ENCODE measurements around the gene RALA.

Gene RALA

DNA sequence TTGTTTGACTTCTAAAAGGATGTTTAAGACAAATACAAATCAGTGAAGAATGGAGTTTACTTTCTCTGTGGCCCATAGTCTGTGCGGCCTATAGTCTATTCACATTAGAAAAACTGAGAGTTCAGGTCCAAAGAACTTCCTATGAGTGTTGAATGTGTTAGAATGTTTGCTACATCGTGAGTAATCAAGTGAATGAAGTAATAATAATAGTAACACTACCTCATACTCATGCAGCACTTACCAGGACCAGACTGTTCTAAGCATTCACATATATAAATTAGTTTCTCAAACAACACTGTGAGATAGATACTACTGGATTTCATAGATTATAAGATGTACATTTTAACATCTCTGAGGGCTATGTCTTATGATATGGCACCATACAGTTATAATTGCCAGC, 70.4 kb downstream of the RALA start:
- DNase-seq (ENCODE audit: insufficient read length, low spot score) = no peak
- no peak for TF ChIP-seq POLR2A (IDR thresholded peaks at IDR 0.05; ENCODE audit: low read depth, low read length)
- peak; percentile 36 for FAIRE-seq

DNA sequence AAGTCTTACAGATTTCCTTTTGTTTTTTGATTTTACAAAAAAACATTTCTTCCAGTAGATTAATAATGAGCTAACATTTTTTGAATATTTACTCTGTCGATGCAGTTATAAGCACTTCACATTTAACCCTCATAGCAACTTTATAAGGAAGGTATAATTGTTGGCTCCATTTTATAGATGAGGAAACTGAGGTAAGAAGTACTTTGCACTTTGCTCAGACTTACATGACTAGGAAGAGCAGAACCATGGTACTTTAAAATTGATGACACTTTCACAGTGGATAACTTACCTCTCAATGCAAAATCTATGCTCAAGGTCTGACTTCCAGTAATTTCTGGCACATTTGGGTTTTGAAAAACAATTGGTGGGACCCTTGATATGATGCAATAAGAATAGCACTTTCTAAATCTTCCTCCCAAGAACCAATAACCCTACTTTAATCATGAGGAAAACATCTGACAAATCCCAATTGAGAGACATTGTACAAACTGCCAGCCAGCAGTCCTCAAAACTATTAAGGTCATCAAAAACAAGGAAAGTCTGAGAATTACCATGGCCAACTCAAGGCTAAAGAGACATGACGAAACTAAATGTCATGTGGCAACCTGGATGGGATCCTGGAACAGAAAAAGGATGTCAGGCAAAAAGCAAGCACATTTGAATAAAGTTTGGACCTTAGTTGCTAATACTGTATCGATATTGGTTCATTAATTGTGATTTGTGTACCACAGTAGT, 72.6 kb downstream of the RALA start:
- DNase-seq (ENCODE audit: insufficient read length, low spot score) (no peak), FAIRE-seq (no peak)
- no peak for TF ChIP-seq POLR2A (IDR thresholded peaks at IDR 0.05; ENCODE audit: low read depth, low read length)

DNA sequence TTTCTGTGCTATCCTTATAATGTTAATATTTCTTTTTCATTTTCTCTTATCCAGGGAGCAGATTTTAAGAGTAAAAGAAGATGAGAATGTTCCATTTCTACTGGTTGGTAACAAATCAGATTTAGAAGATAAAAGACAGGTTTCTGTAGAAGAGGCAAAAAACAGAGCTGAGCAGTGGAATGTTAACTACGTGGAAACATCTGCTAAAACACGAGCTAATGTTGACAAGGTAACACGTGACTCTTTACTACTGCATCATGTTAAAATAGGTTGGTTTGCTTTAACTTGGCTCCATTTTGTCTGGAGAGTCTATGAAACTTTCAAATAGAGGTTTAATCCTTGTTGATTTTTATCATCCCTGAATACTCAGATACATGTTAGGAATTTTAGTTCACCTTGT, 73.3 kb downstream of the RALA start:
- FAIRE-seq (no peak), DNase-seq (ENCODE audit: insufficient read length, low spot score) (no peak)
- no peak for TF ChIP-seq POLR2A (IDR thresholded peaks at IDR 0.05; ENCODE audit: low read depth, low read length)

DNA sequence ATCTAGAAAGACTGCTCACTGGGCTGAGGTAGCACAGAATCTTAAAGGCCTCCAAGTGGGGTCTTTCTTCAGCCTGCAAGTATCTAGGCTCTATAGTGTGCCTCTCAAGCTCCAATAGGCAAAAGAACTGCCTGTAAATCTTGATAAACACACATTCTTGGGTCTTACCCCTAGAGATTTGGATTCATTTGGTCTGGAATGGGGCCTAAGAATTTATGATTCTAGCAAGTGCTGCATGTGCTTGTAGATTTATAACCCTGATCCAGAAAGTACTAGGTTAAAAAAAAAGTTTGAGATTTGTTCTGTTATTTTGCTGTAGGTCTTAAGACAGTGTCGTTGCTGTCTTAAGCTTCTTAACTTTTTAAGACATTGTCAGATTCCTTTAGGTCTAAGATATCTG, 74.1 kb downstream of the RALA start:
- TF ChIP-seq POLR2A (IDR thresholded peaks at IDR 0.05; ENCODE audit: low read depth, low read length) = no peak
- DNase-seq (ENCODE audit: insufficient read length, low spot score) = no peak
- FAIRE-seq = no peak

DNA sequence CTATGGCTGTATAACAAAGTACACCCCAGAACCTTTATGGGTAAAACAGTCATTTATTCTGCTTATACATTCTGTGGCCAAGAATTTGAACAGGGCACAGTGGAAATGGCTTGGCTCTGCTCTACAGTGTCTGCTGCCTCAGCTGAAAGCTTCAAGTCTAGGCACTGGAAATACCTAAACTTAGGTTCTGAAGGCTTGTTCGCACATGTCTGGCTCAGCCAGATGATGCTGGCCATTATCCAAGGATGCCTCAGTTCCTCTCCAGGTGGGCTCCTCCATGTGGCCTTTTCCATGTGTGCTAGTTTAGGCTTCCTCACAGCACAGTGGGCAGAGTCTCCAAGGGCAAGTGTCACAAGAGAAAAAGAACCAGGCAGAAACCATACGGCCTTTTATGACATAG, 76.8 kb downstream of the RALA start:
- FAIRE-seq (no peak), DNase-seq (ENCODE audit: insufficient read length, low spot score) (no peak)

DNA sequence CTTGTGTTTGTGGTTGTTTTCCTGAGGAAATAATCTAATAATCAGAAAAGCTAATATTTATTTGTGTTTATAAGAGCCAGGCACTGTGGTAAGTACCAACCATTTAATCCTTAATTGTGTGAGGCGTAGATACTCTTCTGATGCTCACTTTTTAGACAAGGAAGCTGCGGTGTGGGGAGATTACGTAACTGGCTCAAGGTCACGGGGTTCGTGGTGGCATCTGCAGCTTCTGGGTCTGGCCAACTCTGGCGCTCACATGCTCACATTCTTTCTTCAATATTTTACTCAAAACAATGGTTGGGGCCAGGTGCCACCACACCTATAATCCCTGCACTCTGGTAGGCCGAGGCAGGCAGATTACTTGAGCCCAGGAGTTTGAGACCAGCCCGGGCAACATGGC, 77.6 kb downstream of the RALA start:
- DNase-seq (ENCODE audit: insufficient read length, low spot score) (no peak), FAIRE-seq (no peak)
- no peak for TF ChIP-seq POLR2A (IDR thresholded peaks at IDR 0.05; ENCODE audit: low read depth, low read length)

More for the DNA sequence above, 76.8 kb downstream of the RALA start:
- TF ChIP-seq POLR2A (IDR thresholded peaks at IDR 0.05; ENCODE audit: low read depth, low read length) = no peak

DNA sequence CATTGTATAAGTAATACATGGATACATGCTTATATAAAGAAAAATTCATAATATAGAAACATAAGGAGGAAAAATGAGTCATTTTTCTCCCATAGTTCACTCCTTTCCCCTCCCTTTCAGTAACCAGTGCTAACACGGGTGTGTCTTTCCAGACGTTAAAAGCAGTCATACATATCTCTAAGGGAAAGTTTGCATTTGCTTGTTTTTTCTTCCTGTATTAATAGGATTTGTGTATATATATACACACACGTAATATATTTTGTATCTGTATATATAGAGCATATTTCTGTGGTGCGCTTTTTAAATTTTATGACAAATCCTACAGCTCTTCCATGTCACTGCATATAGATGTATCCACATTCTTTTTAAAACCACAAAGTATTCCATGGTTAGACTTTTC, 78.8 kb downstream of the RALA start:
- no peak for FAIRE-seq
- DNase-seq (ENCODE audit: insufficient read length, low spot score) = no peak
- TF ChIP-seq POLR2A (IDR thresholded peaks at IDR 0.05; ENCODE audit: low read depth, low read length) = no peak

DNA sequence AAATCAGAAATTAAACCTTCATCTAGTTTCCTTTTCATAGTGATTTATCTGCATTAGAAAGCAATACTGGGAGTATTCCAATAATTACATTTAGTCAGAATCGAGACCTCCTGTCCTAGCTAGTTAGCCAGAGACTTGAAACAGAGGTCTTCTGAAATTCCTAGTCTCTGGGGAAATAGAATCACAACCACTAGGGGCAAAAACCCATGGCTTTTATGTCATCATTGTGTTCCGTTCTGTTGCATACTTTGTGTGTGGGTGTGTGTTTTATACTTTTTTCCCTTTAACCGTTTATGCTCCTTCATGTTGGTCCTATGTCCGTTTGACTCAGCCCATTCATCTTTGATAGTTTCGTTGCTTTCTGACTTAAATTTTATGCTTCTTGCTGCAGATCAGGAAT, 79.8 kb downstream of the RALA start:
- DNase-seq (ENCODE audit: insufficient read length, low spot score) = no peak
- FAIRE-seq = peak; percentile 50
- no peak for TF ChIP-seq POLR2A (IDR thresholded peaks at IDR 0.05; ENCODE audit: low read depth, low read length)

DNA sequence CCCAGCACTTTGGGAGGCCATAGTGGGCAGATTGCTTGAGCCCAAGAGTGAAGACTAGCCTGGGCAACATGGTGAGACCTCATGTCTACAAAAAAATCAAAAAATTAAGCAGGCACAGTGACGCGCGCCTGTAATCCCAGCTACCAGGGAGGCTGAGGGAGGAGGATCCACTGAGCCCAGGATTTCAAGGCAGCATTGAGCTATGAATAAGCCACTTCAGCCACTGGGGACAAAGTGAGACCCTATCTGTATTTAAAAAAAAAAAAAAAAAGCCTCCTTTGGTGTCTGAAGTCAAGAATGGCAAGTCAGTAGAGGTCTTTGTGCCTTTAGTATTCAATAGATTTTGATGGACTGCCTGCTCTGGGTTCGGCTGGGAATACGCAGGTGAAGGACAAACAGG, 85.7 kb downstream of the RALA start:
- FAIRE-seq = no peak
- DNase-seq (ENCODE audit: insufficient read length, low spot score) = no peak
- TF ChIP-seq POLR2A (IDR thresholded peaks at IDR 0.05; ENCODE audit: low read depth, low read length) = no peak

DNA sequence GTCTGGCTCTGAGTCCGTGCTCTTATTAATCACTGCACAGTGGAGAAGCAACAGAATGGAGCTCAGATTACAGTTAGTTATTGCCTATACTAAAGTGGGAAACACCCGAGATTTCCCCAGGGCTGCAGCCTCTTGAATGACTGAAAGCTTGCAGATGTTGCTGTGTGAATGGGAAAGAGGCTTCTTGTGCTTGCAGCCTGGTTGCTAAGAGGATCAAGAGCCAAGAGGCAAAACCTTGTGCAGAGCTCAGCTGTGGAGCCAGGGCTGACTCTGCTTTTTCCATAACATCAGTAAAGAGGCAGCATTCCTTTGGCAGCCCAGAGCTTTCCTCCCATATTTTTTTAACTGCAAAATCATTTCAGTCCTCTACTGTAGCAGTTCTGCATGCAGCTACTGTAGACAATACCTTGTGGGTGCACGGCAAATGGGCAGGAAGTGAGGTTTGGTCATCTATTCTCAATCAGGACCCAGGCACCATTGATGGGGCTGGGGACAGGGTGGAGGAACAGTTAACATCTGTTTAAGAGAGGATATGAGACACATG, 86.5 kb downstream of the RALA start:
- DNase-seq (ENCODE audit: insufficient read length, low spot score) = no peak
- no peak for FAIRE-seq

DNA sequence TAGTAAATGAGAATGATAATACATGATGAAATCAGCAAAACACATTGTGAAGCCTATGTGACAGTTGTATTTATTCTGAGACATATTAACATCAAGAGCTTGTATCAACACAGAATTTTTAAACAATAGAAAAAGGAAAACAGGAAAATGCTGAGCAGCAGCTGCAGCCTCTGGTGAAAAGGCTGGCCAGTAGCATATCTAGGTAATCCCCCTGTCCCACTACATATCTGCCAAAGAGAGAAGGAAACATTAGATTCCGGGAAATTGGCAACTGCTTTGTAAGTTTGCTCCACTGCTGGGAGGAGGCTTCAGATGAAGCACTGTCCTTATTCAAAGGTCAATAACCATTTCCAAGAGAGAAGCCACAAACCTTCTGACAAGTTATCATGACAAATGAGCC, 89.4 kb downstream of the RALA start:
- TF ChIP-seq POLR2A (IDR thresholded peaks at IDR 0.05; ENCODE audit: low read depth, low read length) = no peak
- FAIRE-seq (no peak), DNase-seq (ENCODE audit: insufficient read length, low spot score) (no peak)

More for the DNA sequence above, 86.5 kb downstream of the RALA start:
- TF ChIP-seq POLR2A (IDR thresholded peaks at IDR 0.05; ENCODE audit: low read depth, low read length) = no peak

DNA sequence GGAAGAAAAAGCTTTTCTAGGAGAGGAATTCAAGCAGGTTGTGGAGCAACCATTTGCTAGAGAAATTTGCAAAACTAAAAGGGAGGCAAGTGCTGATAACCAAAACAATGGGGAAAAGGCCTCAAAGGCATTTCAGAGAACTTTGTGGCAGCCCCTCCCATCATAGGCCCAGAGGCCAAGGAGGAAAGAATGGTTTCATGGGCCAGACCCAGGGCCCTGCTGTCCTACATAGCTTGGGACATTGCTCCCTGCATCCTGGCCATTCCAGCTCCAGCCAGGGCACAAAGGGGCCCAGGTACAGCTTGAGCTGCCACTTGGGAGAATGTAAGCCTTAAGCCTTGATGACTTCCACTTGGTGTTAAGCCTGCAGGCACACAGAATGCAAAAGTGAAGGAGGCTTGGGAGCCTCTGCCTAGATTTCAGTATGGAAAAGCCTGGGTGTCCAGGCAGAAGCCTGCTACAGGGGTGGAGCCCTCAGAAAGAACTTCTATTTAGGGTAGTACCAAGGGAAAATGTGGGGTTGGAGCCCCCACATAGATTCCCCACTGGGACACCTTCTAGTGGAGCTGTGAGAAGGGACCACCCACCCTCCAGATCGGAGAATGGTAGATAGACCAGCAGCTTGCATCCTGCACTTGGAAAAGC, 91.2 kb downstream of the RALA start:
- no peak for TF ChIP-seq POLR2A (IDR thresholded peaks at IDR 0.05; ENCODE audit: low read depth, low read length)
- DNase-seq (ENCODE audit: insufficient read length, low spot score) = no peak
- FAIRE-seq = no peak

DNA sequence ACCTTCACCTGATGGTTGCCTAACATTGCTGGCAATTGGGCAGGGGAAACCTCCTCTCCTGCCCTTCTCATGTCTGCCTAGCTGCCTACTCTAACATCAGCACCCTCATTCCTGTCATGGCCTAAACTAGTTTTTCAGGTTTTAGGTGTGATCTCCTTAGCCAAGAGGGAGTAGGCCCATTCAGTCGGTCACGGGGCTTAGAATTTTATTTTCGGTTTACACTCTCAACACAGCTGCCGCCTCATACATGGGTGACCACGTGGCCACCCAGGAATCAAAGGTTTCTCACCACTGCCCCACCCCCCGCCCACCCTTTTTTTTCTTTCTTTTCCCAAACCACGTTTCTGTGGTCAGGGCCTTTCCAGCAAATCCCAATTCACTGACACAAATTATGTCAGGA, 97.2 kb downstream of the RALA start:
- TF ChIP-seq POLR2A (IDR thresholded peaks at IDR 0.05; ENCODE audit: low read depth, low read length) = no peak
- FAIRE-seq (no peak), DNase-seq (ENCODE audit: insufficient read length, low spot score) (no peak)

DNA sequence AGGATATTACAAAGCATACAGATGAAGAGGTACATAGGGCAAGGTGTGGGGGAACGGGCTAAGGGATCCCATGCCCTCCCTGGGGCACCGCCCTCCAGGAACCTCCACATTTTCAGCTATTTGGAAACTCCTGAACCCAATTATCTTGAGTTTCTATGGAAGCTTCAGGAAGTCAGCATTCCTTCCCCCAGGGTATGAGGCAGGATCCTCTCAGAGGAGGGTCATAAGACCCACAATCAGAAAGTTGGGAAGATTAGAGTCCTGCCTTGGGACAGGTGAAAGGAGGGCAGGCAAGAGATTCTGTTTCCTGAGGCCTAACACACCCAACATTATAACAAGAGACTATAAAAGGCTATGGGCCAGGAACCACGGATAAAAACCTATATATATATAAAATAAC, 98.0 kb downstream of the RALA start:
- TF ChIP-seq POLR2A (IDR thresholded peaks at IDR 0.05; ENCODE audit: low read depth, low read length) = no peak
- FAIRE-seq = no peak
- DNase-seq (ENCODE audit: insufficient read length, low spot score) = no peak

All from H54 (cell line).